ENCODE results near the gene NAT10. TPM values are rescaled to one million over a fixed set of nuclear protein-coding genes. Genes with fewer than 3 reads are reported as not detected.
A peak's percentile ranks its signal among the peaks of the same experiment; 100 is the strongest.

NAT10 gene
- total RNA-seq, 1 experiment from 2014 or later, result 34.3 TPM

DNA sequence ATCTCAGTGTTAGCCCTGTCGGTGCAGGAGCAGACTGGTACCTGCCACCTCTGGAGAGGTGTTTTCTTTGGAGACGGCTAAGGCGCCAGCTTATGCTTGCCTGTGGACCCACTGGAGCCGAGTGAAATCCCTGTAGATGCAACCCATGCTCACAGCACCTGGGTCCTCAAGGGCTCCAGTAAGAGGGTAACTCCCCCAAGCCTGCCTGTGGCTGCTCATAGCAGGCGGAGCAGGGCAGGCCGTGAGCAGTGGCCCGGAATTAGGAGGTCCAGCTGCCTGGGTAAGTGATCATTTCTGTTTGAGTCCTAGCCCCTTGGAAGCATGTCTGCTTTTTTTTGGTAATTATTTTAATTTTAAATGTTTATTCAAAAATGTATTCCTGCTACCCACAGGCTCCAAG lies 43.8 kb downstream of the NAT10 start:
- no peak for DNase-seq (ENCODE audit: low spot score)

DNA sequence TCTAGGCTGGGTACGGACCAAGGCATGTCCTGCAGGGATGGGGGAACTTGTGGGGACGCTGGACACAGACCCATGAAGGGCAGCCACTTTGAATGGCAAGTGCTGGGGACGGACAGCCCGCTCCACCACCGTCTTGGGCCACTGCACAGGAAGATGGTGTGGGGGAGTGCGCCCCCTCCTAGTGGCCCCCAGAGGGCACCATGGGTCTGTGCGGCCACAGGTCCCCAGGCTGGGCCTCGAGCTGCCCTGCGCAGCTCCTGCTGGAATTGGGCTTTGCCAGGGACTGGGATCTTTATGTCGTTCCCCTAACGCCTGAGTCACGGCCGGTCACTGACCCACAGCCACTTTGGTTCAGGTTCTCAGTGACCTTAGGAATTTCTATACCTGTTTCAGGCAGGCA lies 44.4 kb downstream of the NAT10 start:
- DNase-seq (ENCODE audit: low spot score), result peak; percentile 13

DNA sequence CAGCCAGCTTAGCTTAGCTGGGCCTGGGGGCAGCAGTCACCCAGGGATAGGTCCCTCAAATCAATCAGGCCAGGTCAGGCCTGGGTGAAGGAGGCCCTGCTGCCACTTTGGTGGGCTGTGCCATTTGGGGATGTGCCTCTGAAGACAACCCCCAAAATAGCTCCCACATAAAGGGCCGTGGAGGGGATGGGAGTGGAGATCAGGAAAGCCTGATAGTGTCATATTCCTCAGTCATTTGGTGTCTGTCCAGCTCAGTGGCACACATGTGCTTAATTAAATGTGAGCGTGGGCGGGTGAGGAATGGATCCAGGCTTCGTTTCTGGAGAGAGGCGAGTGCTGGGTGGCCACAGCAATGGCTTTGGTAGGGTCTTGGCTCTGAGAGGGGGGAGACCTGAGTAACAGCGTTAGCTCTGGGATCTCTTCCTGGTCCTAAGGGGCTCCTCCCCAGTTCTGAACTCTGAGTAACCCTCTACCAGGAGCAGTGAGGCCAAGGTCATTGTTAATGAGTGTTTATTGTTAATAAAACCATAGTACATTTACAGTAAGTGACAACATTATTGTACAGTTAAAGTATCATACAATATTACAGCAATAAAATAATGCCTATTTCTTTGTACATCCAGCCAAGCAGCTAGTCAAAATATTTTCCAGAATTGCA lies 45.2 kb downstream of the NAT10 start:
- DNase-seq (ENCODE audit: low spot score), result no peak

DNA sequence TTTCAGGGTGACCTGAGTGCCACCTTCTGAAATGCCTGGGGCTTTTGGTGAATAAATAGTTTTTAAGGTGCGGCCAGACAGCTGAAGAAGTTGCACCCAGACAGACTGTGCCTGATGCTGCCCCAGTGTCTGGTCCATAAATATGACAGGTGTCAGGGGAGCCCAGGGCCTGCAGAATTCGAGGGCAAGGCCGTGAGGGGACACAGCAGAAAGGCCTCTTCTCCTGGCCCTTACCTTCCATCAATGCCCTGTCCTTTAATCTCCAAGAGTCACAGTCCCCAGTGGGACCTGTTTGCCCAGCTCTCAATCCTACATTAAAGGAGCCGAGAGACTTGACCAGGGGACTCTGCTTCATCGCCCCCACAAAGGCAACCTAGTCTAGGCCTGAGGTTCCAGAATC lies 45.7 kb downstream of the NAT10 start:
- no peak for DNase-seq (ENCODE audit: low spot score)

DNA sequence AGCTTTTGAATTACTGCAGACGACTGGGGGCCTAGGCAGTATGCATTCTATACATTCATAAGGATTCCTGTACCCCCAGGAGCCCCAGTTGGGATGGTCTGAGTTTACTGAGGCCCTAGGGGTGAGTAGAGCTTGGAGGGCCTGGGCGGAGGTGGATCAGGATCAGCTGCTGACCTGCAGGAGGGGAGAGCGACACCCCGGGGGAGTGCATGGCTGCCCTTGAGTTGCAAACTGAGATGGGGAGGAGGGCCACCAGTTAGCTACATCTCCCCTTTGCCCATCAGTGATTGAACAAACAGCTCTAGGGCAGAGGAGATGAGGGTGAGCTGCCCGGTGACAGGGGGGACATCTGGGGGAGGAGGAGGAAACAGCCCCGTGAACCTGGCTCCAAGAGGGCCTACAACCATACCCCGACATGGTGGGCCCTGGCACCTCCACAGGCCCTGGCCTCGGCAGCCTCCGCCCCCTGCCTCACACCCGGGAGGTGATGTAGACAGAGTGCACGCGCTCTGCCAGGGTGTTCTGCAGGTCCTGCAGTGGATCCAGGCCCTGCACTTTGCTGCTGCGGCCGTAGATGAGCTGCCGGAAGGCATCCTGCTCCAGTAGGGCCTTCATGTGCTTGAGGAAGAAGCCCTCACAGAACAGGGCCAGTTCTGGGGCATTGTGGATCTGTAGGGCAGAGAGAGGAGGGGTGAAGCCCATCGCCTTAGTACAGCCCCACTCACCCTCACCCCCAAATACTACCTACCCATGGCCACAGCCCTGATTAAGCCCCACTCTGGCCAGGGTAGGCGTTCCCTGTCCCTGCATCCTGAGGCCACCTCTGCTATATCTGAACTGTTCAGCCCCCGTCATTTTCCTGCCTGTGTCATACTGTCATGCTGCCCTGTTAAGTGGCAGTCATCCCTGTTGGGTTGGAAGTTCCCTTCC lies 46.8 kb downstream of the NAT10 start:
- DNase-seq (ENCODE audit: low spot score), result no peak

DNA sequence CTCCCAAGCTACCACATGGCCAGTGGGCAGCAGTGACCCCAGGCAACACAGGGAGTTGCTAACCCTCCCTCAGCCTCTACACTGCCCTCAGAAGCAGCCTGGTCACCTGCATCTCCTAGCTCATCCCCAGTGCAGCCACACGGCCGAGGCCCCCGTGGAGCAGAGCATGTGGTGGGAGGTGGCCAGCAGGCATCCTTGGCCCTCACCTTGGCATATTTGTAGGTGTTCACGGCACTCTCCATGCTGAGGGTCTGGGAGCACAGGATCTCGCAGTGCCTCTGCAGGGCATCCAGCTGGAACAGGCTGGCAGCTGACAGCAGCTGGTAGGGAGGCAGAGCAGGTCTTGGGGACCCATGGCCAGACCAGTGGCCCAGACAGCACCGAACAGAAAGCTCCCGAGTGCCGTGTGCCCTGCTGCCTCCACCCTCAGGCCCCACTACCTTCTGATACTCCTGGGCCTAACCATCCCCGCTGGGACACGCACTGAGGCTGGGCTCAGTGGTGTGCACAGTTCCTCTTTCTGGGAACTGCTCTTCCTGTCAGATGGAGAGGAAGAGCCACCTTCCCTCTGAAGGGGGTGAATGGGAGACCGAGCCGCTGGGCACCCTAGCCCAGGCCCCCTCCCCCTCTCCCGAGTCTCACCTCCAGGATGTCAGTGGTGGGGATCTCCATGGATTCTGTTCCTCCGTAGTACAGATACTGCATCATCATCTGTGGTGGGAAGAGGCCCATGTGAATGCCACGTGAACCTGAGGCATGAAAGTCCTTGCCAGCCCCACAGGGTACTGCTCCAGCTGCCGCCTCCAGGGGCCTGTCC lies 48.8 kb downstream of the NAT10 start:
- DNase-seq (ENCODE audit: low spot score), result no peak

DNA sequence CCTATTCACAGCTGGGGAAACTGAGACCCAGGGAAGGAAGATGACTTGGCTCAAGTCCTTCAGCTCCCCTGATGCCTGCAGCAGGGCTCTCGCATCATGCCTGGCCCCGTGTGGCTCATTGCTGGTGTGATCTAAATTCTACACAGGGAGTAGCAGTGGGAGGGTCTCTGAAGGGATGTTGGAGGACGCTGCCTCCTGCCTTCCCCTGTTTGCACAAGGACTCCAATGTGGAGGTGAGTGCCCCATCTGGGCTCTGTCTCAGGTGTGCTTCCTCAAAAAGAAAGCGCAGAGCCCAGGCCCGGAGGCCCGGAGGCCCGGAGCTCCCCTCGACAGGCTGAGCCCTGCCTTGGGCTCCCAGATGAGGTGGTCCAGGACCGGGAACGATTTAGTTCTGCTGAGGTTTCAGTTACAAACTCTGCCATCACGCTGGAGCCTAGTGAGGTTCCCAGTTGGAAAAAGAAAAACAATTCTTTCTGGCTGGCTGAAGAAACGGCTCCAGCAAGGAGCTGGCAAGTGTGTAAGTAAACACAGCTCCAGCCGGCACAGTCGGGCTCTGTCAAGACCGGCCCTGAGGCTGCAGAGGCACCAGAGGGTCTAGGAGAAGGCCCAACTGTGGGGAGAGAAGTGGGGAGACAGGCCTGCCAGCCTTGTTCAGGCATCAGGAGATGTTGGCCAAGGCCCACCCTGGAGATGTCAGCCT lies 49.8 kb downstream of the NAT10 start:
- no peak for DNase-seq (ENCODE audit: low spot score)

DNA sequence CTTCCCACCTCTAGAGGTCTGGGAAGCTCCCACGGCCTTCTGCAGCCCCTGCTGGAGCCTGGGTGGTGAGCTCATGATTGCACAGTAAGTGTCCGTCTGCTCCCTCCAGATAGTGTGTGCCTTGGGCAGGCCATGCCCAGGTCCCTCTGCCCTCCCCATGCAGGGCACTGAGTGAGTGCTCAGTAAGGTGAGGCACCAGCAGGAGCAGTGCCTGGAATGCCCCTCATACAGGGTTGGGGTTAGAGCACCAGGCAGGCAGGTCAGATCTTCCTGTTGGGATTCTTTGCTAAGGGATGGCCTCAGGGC lies 50.3 kb downstream of the NAT10 start:
- no peak for DNase-seq (ENCODE audit: low spot score)

DNA sequence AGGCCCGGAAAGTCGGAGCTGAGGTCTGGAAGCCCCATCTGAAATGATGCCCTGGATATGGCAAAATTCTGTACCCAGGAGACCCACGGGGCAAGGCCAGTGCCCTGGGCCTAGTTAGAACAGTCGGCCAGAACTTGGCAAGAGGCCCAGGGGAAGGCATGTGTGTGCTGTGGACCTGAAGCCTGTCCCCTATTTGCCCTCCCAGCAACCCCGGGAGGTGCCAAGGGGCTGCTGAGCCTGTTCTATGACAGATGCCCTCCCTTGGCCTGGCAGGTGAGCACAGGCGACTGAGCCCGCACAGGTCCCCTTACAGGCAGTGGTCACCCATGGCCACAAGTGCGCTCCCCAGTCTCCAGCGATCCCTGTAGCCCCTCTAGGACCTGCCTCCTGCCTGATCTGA lies 51.7 kb downstream of the NAT10 start:
- DNase-seq (ENCODE audit: low spot score), result no peak

DNA sequence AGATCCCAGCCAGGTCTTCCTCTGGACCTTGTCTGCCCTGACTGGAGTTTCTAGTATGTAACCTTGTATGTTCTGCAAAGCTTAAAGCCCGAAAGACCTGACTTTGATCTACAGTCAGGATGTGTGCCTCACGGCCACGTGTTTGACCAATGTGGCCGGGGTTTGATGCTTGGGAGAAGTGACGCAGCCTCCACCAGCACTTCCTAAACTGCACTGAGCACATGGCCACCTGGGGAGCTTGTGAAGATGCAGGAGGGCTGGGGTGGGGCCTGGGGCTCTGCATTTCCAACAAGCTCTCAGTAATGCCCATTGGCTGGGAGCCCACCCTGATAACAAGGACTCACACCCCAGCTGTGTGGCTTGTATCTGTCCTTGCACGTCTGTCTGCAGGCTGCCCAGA lies 53.2 kb downstream of the NAT10 start:
- no peak for DNase-seq (ENCODE audit: low spot score)

DNA sequence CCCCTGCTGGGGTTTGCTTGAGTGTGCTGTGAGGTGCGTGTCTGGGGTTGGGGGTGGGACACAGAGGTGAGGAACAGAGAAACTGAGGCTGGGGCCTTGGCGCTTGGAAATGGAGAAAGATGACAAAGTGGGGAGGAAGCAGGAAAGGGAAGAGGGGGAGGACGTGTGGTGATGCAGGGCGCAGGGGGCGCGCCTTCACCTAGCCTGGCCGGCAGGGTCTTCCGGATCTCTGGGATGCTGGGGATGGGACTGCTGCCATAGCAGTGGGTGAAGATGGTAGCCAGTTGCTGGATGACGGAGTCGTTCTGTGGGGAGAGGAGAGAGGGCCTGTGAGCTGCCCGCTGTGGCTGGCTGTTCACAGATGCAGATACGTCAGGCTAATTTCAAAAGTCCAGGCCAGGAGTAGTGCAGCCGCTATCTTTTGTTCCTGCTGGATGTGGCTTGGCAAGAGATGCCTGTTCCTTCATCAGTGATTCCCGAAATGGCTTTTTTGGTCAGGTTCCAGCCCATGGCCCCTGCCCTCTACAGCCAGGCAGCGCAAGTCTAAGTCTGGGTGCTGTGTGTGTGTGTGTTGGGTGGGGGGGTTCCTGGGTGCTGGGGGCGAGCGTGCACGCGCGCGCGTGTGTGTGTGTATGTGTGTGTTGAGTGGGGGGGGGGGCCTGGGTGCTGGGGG lies 54.8 kb downstream of the NAT10 start:
- no peak for DNase-seq (ENCODE audit: low spot score)

DNA sequence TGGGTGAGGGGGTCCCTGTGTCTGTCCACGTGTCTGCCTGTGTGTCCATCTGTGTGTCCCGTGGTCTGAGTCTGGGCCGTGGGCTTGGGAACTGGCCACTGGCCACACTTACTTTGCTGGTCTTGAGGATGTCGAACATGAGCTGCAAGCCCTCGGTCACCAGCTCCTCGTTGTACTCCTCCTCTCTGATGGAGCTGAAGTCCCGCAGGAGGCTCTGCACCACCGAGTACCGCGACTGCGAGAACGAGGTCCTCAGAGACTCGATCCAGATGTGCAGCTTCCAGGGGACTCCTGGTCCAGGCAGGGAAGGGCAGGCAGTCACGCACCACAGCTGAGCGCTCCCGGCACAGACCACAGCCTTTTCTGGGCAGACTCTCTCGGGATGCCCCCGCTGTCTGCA lies 55.4 kb downstream of the NAT10 start:
- DNase-seq (ENCODE audit: low spot score), result no peak

DNA sequence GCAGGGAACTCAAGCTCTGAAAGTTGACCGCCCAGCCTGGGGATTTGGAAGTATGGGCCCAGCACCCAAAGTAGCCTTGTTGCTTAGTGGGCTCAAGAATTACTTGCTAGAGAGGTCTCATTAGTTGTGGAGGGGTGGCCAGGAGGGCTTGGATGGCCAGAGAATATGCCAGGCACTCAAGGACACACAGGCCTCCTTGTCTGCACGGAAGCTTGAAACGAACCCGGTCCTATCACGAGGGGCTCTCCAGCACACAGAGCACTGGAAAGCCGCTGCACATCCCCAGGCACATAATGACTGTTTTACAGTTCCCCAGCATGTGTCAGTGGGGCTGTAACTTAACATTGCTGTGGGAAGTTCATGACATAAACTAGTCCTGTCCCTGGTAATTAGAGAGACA lies 55.9 kb downstream of the NAT10 start:
- no peak for DNase-seq (ENCODE audit: low spot score)

DNA sequence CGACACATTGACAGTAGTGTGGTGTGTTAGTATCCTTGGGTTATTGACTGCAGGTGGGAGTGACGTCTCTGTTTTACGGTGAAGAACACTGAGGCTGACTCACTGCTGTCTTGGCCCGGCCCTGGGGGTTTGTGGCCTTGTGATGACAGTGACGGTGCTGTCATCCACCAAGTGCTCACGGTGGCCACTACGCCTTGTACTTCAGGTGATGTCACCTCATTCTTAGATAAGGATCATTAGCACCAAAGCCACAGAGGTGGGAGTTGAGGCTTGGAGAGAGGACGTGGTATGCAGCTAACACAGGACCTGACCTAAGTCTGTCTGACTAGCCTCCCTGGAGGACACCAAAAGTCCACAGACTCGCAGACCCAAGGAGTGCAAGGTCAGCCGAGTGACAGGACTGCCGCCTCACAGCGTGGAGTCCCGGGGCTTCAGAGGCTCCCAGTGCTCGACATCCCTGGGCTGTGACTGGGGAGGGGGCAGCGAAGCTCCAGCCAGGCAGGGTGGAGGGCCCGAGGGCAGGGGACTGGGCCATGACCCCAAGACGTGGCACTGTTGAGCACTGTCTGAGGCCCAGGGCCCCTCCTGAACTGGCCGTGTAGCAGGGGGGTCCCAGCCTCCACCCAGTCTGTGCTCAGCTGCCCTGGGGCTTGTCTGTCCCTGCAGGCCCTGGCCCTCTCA lies 56.5 kb downstream of the NAT10 start:
- peak; percentile 62 for DNase-seq (ENCODE audit: low spot score)

DNA sequence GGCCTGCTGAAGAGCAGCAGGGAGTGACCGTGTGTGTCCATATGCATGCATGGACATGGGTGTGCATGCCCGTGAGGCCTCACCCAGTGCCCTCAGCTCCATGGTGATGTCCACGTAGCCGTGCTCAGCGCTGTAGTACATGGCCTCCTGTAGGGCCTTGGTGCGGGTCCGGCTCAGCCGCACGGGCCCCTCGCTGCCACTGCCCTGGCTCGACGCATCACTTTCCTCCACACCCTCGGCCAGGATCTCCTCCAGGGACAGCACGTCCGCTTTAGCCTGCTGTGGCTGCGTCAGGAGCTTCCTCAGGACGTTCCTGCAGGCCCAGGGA lies 57.0 kb downstream of the NAT10 start:
- no peak for DNase-seq (ENCODE audit: low spot score)

DNA sequence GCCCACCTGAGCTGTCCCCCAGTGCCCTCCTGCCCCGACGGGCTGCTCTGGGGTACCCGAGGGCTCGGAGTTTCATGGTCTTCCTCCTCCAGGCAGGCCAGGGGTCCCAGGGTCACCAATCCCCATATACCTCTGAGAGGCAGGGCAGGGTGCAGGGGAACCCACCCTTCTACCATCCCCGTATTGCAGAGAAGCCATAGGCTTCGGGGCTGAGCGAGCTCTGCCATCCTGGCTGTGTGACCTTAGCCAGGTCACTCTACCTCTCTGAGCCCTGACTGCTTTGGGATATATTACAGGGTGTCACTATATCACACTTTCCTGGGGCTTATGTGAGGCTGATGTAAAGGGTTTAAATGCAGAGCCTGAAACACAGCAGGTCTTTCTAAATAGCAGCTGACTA lies 57.4 kb downstream of the NAT10 start:
- DNase-seq (ENCODE audit: low spot score), result no peak

DNA sequence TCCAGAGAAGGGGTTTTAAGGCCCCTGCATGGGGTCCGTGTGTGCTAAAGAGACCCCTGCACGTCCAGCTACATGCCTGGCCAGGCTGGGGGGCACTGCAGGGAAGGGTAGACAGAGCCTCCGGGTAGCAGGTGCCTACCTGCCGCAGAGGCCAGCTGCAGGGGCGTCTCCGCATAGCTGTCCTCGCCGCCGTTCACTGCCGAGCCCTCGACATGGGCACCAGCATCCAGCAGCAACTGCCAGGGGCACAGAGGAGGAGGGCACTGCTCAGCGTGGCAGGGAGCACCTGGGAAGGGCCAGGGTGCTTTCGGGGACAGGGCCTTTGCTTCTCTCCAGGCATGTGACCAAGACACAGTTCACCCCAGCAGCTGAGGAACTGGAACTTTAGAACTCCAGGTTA lies 59.7 kb downstream of the NAT10 start:
- no peak for DNase-seq (ENCODE audit: low spot score)

DNA sequence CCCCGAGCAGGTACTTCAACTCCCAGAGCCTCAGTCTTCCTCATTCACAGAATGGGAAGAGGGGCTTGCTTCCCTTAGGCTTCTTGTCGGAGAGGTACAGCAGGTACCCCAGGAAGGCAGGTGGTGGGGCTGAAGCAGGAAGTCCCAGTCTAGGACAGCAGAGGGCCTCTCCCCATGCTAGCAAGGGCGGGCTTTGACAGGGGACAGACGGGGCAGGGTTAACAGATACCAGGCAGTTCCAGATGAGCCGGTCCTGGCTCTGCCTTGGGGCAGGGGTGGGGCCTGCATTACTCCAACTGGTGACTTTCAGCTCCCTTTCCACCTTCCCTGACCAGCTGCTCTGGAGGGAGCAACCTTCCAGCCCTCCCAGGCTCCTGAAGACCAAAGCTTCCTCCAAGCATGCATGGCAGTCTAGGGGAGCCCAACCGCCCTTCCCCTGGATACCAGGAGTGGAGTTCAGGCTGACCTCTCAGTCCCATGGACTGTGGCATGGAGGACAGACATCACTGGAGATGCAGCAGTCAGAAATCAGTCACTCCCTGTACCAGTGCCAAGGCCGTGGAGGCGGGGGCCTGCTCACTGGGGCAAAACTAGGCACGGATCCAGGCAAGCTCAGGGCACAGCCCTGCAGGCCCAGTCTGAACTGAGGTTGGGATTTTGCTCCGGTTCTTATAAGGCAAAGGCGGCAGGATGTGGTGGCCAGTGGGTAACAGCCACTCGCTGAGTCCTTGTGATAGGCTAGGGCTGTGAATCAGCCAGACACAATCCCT lies 60.5 kb downstream of the NAT10 start:
- DNase-seq (ENCODE audit: low spot score), result no peak

DNA sequence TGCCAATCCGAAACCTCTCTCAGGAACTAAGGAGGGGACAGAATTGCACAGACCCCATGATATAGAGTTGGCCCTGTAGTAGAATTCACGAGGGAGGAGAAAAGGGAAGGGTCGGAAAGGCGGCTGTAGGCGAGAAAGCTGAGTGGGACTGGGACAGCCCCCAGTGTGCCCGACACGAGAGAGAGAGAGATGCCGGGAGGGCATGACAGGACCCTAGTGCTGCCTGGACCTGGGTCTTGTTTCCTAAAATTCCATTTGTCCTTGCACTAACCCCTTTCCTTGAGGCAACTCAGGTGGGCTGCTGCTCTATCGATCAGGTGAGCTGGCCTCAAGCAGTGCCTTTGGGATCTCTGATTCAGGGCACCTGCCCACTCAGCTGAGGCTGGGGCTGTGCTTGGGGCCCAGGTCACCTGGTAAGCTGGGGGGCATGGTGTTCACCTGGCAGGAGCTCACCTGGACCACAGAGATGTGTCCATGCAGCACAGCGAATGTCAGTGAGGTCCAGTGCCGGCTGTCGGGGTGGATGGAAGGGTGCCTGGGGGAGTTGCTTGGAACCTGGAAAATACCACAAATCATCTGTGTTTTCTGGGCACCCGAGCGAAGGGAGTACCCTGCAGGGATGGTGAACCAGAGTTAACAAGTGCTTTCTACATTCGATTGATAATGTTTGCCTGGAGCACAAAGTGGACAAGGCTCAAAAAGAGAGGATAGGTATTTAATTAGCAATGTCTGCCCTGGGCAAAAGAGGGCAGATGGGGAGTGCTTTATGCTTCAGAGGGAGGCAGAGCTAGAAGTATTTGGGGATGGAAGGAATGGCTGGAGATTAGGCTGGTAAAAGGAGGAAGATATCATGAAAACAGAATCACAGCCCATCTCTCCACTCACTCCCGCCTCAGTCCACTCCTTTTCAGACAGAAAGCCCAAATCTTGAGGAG lies 61.6 kb downstream of the NAT10 start:
- no peak for DNase-seq (ENCODE audit: low spot score)

Data from A172 (cell line).